Neural cell (in vitro differentiated cells): ENCODE measurements around the gene CBX3. TPM values are rescaled to one million over a fixed set of nuclear protein-coding genes. Genes with fewer than 3 reads are reported as not detected.

Experiments used
- H2AFZ ChIP-seq: fragments of 200-600, 300-800 bp; sonication (generic), shearing (Covaris generic); 2 replicates; pipeline ENCODE4 v1.6.0; 2014; ENCODE audit warnings: low read depth, mild to moderate bottlenecking, antibody characterized with exemption, low read length, moderate library complexity
- H3F3A ChIP-seq: fragments of 200-600 bp; shearing (Covaris generic); 2 replicates; pipeline ENCODE4 v1.6.1; 2016; ENCODE audit warnings: mild to moderate bottlenecking, moderate library complexity, mixed read lengths, antibody characterized with exemption, low read length; ENCODE audit not compliant: insufficient read depth, poor library complexity, severe bottlenecking
- H3K27ac ChIP-seq: fragments of 200-600, 300-800 bp; sonication (generic), shearing (Covaris generic); 2 replicates; pipeline ENCODE4 v1.5.1; 2014; ENCODE audit warnings: mild to moderate bottlenecking, low read length, moderate library complexity
- H3K27me3 ChIP-seq: fragments of 300-800, 200-600 bp; sonication (generic), shearing (Covaris generic); 2 replicates; pipeline ENCODE4 v1.6.0; 2014; ENCODE audit warnings: mild to moderate bottlenecking, low read depth, low read length, moderate library complexity; ENCODE audit not compliant: insufficient read depth
- H3K36me3 ChIP-seq: fragments of 300-800, 200-600 bp; sonication (generic), shearing (Covaris generic); 2 replicates; pipeline ENCODE4 v1.5.1; 2014; ENCODE audit warnings: mild to moderate bottlenecking, antibody characterized with exemption, low read length, moderate library complexity; ENCODE audit not compliant: insufficient read depth
- H3K4me2 ChIP-seq: fragments of 300-800, 200-600 bp; sonication (generic), shearing (Covaris generic); 2 replicates; pipeline ENCODE4 v1.6.0; 2014; ENCODE audit warnings: mild to moderate bottlenecking, low read length
- H3K4me3 ChIP-seq: fragments of 300-800, 200-600 bp; sonication (generic), shearing (Covaris generic); 2 replicates; pipeline ENCODE4 v1.5.1; 2014; ENCODE audit warnings: mild to moderate bottlenecking, low read length, moderate library complexity
- H3K79me2 ChIP-seq: fragments of 200-600 bp; shearing (Covaris generic); replicated peaks from 2 replicates; pipeline ENCODE4 v1.6.0; 2014; ENCODE audit warnings: mild to moderate bottlenecking, low read length, moderate library complexity; ENCODE audit not compliant: insufficient read depth
- H3K9ac ChIP-seq: fragments of 300-800, 200-600 bp; sonication (generic), shearing (Covaris generic); 2 replicates; pipeline ENCODE4 v1.6.1; 2016; ENCODE audit warnings: mild to moderate bottlenecking, low read length, mixed read lengths
- H3K9me2 ChIP-seq: fragments of 200-600 bp; shearing (Covaris generic); 2 replicates; pipeline ENCODE4 v1.6.1; 2016; ENCODE audit warnings: mild to moderate bottlenecking, low read length, mixed read lengths; ENCODE audit not compliant: insufficient read depth
- H3K9me3 ChIP-seq: fragments of 200-600, 300-800 bp; sonication (generic), shearing (Covaris generic); 2 replicates; pipeline ENCODE4 v1.6.1; 2016; ENCODE audit warnings: mild to moderate bottlenecking, mixed run types, low read length, moderate library complexity, mixed read lengths
- H4K20me1 ChIP-seq: fragments of 200-600 bp; shearing (Covaris generic); 2 replicates; pipeline ENCODE4 v1.6.1; 2016; ENCODE audit warnings: mild to moderate bottlenecking, mixed run types; ENCODE audit not compliant: insufficient read depth
- EP300 ChIP-seq: fragments of 450-650 bp; conservative IDR thresholded peaks from 2 replicates; pipeline ENCODE4 v1.6.1; 2014; ENCODE audit warnings: antibody characterized with exemption, mild to moderate bottlenecking, moderate library complexity; ENCODE audit not compliant: poor library complexity, severe bottlenecking
- EZH2 ChIP-seq: fragments of 200-600, 300-800 bp; shearing (Covaris generic), sonication (generic); IDR thresholded peaks from 2 replicates; pipeline ENCODE4 v1.6.1; 2014; ENCODE audit warnings: antibody characterized with exemption, low read length, borderline replicate concordance, mild to moderate bottlenecking; ENCODE audit not compliant: insufficient read depth, poor library complexity, severe bottlenecking
- MXI1 ChIP-seq: fragments of 450-650 bp; conservative IDR thresholded peaks from 2 replicates; pipeline ENCODE4 v1.6.1; 2014; ENCODE audit warnings: antibody characterized with exemption, mild to moderate bottlenecking; ENCODE audit not compliant: poor library complexity, severe bottlenecking
- POLR2AphosphoS5 ChIP-seq: IDR thresholded peaks from 2 replicates; pipeline ENCODE4 v1.6.1; 2012
- RAD21 ChIP-seq: fragments of 450-650 bp; conservative IDR thresholded peaks from 2 replicates; pipeline ENCODE4 v1.6.1; 2014; ENCODE audit warnings: antibody characterized with exemption, mild to moderate bottlenecking, moderate library complexity
- SMC3 ChIP-seq: fragments of 450-650 bp; conservative IDR thresholded peaks from 2 replicates; pipeline ENCODE4 v1.6.1; 2014; ENCODE audit warnings: antibody characterized with exemption, mild to moderate bottlenecking, moderate library complexity; ENCODE audit not compliant: poor library complexity
- TAF1 ChIP-seq: IDR thresholded peaks from 2 replicates; pipeline ENCODE4 v1.6.1; 2012; ENCODE audit warnings: low read depth
- polyA plus RNA-seq: library from polyadenylated mRNA; depleted of rRNA; stranded (reverse); fragments of >200 nt; gene quantifications from 2 replicates; pipeline ENCODE4 v1.2.3, GENCODE V29; 2014
- TF ChIP-seq, protein P1 (sequence below): IDR thresholded peaks from 2 replicates; pipeline ENCODE4 v1.6.1; 2012; ENCODE audit warnings: borderline replicate concordance
- TF ChIP-seq, protein P2 (sequence below): fragments of 450-650 bp; IDR thresholded peaks from 2 replicates; pipeline ENCODE4 v1.5.1; 2014; ENCODE audit warnings: antibody characterized with exemption, mild to moderate bottlenecking, moderate library complexity; ENCODE audit not compliant: poor library complexity, severe bottlenecking

Gene CBX3
- polyA plus RNA-seq, 1 donor from 2014 or later, result 598 TPM

DNA sequence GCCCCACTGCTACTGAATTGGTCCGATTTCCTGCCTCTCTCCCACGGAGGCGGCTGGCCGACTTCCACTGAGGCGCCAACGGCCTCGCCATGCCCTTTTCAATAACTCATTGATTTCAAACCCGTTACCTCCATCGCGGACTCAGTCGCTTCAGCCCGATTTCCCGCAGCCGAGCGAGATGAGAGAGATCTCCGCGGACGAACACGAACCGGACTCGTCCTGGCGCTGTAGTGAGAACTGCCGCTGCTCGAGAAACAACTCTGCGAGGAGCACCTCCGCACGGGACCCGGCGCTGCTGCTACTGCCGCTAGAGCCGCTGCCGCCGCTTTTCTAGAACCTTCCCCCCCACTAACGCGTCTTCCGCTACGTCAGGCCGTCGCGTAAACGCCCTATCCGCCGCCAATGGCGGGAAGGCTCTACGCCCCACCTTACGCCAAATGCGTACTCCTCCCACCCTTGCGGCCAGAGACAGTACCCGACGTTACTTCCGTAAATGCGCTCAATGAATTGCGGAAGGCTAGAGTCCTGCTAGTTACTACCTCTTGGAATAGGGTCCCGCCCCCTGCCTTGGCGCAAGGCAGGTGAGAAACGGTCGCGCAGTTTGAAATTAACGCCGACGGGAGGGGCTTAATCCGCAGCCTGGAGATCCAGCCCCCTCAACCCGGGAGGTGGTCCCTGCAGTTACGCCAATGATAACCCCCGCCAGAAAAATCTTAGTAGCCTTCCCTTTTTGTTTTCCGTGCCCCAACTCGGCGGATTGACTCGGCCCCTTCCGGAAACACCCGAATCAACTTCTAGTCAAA lies 900 bp upstream of the CBX3 start, which contains the start of gene HNRNPA2B1:
Gene HNRNPA2B1 (minus strand): TSS at position 303 of the 803 bp plus-strand sequence. CDS start 169 bp downstream, at position 134.
- Histone ChIP-seq H3K36me3 (peaks cover 5% of the 10 kb centered on the region), H4K20me1 (peaks cover 36% of the 10 kb centered on the region), H3K79me2 (peaks cover 83% of the 10 kb centered on the region), H3K9ac (peak within 1 kb of the TSS; percentile 100), H3K9me3 (no peaks in the 10 kb centered on the region), H3F3A (peaks cover 4% of the 10 kb centered on the region), H2AFZ (peak within 1 kb of the TSS; percentile 63), H3K9me2 (no peaks in the 10 kb centered on the region), H3K4me2 (no peak within 1 kb of the TSS), H3K27me3 (no peaks in the 10 kb centered on the region), H3K27ac (peak within 1 kb of the TSS; percentile 100), H3K4me3 (peak within 1 kb of the TSS; percentile 90)
- TF ChIP-seq EP300, result peak; percentile 38
- TF ChIP-seq RAD21, result no peak
- TF ChIP-seq EZH2, result no peak
- TF ChIP-seq, protein P1, sequence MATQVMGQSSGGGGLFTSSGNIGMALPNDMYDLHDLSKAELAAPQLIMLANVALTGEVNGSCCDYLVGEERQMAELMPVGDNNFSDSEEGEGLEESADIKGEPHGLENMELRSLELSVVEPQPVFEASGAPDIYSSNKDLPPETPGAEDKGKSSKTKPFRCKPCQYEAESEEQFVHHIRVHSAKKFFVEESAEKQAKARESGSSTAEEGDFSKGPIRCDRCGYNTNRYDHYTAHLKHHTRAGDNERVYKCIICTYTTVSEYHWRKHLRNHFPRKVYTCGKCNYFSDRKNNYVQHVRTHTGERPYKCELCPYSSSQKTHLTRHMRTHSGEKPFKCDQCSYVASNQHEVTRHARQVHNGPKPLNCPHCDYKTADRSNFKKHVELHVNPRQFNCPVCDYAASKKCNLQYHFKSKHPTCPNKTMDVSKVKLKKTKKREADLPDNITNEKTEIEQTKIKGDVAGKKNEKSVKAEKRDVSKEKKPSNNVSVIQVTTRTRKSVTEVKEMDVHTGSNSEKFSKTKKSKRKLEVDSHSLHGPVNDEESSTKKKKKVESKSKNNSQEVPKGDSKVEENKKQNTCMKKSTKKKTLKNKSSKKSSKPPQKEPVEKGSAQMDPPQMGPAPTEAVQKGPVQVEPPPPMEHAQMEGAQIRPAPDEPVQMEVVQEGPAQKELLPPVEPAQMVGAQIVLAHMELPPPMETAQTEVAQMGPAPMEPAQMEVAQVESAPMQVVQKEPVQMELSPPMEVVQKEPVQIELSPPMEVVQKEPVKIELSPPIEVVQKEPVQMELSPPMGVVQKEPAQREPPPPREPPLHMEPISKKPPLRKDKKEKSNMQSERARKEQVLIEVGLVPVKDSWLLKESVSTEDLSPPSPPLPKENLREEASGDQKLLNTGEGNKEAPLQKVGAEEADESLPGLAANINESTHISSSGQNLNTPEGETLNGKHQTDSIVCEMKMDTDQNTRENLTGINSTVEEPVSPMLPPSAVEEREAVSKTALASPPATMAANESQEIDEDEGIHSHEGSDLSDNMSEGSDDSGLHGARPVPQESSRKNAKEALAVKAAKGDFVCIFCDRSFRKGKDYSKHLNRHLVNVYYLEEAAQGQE, result peak; percentile 86
- TF ChIP-seq, protein P2, sequence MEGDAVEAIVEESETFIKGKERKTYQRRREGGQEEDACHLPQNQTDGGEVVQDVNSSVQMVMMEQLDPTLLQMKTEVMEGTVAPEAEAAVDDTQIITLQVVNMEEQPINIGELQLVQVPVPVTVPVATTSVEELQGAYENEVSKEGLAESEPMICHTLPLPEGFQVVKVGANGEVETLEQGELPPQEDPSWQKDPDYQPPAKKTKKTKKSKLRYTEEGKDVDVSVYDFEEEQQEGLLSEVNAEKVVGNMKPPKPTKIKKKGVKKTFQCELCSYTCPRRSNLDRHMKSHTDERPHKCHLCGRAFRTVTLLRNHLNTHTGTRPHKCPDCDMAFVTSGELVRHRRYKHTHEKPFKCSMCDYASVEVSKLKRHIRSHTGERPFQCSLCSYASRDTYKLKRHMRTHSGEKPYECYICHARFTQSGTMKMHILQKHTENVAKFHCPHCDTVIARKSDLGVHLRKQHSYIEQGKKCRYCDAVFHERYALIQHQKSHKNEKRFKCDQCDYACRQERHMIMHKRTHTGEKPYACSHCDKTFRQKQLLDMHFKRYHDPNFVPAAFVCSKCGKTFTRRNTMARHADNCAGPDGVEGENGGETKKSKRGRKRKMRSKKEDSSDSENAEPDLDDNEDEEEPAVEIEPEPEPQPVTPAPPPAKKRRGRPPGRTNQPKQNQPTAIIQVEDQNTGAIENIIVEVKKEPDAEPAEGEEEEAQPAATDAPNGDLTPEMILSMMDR, result peak; percentile 63
- peak; percentile 100 for TF ChIP-seq POLR2AphosphoS5
- TF ChIP-seq TAF1, result peak; percentile 96
- TF ChIP-seq SMC3, result no peak
- peak; percentile 73 for TF ChIP-seq MXI1

DNA sequence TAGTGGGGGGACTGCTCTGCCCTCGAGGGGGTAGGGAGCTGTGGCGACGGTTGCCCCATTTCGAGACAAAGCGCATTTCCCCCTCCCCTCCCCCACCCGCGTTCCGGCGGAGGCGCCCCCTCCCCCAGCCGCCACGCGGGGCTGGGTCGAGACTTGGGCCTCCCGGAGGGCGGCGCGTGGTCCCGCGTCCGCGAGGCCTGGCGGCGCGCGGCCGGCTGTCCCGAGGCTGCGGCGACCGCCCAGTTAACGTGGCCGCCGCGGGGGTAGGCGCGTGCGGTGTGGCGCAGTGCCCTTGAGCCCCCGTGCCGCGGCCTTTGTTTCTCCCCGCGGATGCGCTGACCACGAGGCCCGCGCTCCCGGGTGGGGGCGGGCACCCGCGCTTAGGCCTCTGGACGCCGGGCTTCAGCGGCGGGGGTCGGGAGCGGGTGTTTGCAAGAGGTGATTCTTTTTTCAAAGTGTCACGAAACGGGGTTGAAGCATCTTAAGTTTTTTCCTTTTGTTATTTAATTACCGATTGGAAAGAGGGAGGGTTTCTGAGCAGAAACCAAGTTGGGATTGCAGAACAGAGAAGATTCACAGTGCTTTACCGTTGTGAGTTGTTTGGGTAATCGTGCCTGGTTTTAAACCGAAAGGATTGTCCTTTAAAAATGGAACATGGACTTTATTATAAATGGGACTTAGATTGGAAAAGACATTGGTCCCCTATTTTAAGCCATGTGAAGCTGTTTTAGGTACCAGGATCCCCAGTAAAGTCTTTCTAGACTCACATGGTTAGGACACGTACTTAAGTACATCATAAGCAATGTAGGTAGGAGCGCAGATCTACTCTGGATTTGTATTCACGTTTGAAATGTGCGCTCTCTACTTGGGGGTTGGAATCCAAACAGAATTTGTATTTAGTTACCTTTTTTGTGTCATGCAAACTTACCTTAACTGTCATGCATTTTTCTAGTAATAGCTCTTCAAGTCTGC lies 760 bp downstream of the CBX3 start:
- H3K4me2 ChIP-seq, result peak overlapping the region; percentile 75
- H3K27me3 ChIP-seq, result no peaks in the 10 kb centered on the region
- TF ChIP-seq, protein P1, result peak; percentile 13
- no peak for TF ChIP-seq MXI1
- TF ChIP-seq EZH2, result no peak
- TF ChIP-seq, protein P2, result no peak
- TF ChIP-seq RAD21, result no peak
- TF ChIP-seq TAF1, result no peak
- TF ChIP-seq EP300, result no peak
- TF ChIP-seq POLR2AphosphoS5, result peak; percentile 17
- no peak for TF ChIP-seq SMC3
- no peaks in the 10 kb centered on the region for H3K9me2 ChIP-seq
- no peaks in the 10 kb centered on the region for H3K9me3 ChIP-seq
- peaks cover 21% of the 10 kb centered on the region for H4K20me1 ChIP-seq
- H3K4me3 ChIP-seq, result peak overlapping the region; percentile 90
- H3K9ac ChIP-seq, result peak overlapping the region; percentile 99
- H3K79me2 ChIP-seq, result peaks cover 83% of the 10 kb centered on the region
- H3K27ac ChIP-seq, result peak overlapping the region; percentile 98
- H2AFZ ChIP-seq, result peak overlapping the region; percentile 59
- H3F3A ChIP-seq, result peaks cover 4% of the 10 kb centered on the region
- peaks cover 8% of the 10 kb centered on the region for H3K36me3 ChIP-seq
